Tibial nerve (tissue), 4 donors: Measurements from ENCODE around the gene EEIG2. TPM values are rescaled to one million over a fixed set of nuclear protein-coding genes. Genes with fewer than 3 reads are reported as not detected.
"Not testable (repeated sequence)": the region's sequence is repeated elsewhere in the genome, so short reads cannot be mapped to it uniquely, and the experiment has no call there.

ENCODE experiments used
- DNase-seq, 2 donors: peaks; one replicate each; pipeline ENCODE4 v3.0.0-alpha.2; 2019; ENCODE audit warnings: low spot score in 2 of 2
- H3K27ac ChIP-seq, 4 donors: fragments of 200-600 bp; sonication (generic) in 3 of 4; one replicate each; pipeline ENCODE4 v1.5.1; 2017 to 2019; ENCODE audit warnings: mild to moderate bottlenecking in 1 of 4
- H3K27me3 ChIP-seq, 2 donors: fragments of 200-600 bp; sonication (generic) in 1 of 2; one replicate each; pipeline versions ENCODE4 v1.5.1 to v1.6.0; 2017 to 2019
- H3K36me3 ChIP-seq, 3 donors: fragments of 200-600 bp; sonication (generic); one replicate each; pipeline ENCODE4 v1.5.1; 2018 to 2019
- H3K4me1 ChIP-seq, 4 donors: fragments of 200-600 bp; sonication (generic) in 3 of 4; one replicate each; pipeline ENCODE4 v1.5.1; 2017 to 2019
- H3K4me3 ChIP-seq, 4 donors: fragments of 200-600 bp; sonication (generic) in 3 of 4; one replicate each; pipeline ENCODE4 v1.5.1; 2017 to 2019; ENCODE audit warnings: mild to moderate bottlenecking in 1 of 4, moderate library complexity in 1 of 4
- H3K9me3 ChIP-seq, 4 donors: fragments of 200-600 bp; sonication (generic) in 3 of 4; one replicate each; pipeline ENCODE4 v1.5.1; 2017 to 2019
- CTCF ChIP-seq, 5 experiments: fragments of 200-600 bp in 3 of 5; fragments of 450-650 bp in 2 of 5; sonication (generic) in 3 of 5; IDR thresholded peaks; one replicate each; pipeline ENCODE4 v1.5.1; 2016 to 2019; ENCODE audit warnings: antibody characterized with exemption in 5 of 5, mild to moderate bottlenecking in 3 of 5, moderate library complexity in 2 of 5
- EP300 ChIP-seq, 2 donors: sonication (generic); formaldehyde crosslinking; IDR thresholded peaks; one replicate each; pipeline ENCODE4 v1.6.1; 2017; ENCODE audit warnings: antibody characterized with exemption in 2 of 2, mild to moderate bottlenecking in 1 of 2
- POLR2A ChIP-seq, 2 donors: fragments of 450-650 bp; IDR thresholded peaks; one replicate each; pipeline ENCODE4 v1.6.1; 2017; ENCODE audit warnings: antibody characterized with exemption in 2 of 2, mild to moderate bottlenecking in 2 of 2, moderate library complexity in 2 of 2
- WGBS, 2 donors: methylation state at CpG; one replicate each; pipeline ENCODE4 v1.1.5; 2018; 5-methylcytosine and 5-hydroxymethylcytosine counted together
- total RNA-seq, 4 donors: library from RNA; depleted of rRNA; stranded (reverse); fragments of >200 nt; gene quantifications; one replicate each; pipeline ENCODE4 v1.1.0, GENCODE V29; 2016

The EEIG2 gene
- total RNA-seq, 4 donors from 2014 or later, result 14.1 to 20.5 (median 18.1) TPM

GRCh38 chr1:108531444-108531843 is 28.5 kb upstream of the EEIG2 start:
- Histone ChIP-seq H3K4me3 (no peak overlapping the region), H3K4me1 (peaks cover 0 to 8% (median 0%) of the 10 kb centered on the region in 4 donors), H3K36me3 (no peaks in the 10 kb centered on the region), H3K9me3 (peaks cover 0 to 2% (median 0%) of the 10 kb centered on the region in 4 donors), H3K27me3 (no peaks in the 10 kb centered on the region), H3K27ac (peak overlapping the region in 1 of 4 donors; percentile 13)
- DNase-seq, result no peak
- 61 to 62% methylated on average over 4 of the region's 4 CpGs for WGBS, 2 donors
- no peak for TF ChIP-seq POLR2A (IDR thresholded peaks at IDR 0.05)
- no peak for TF ChIP-seq CTCF (IDR thresholded peaks at IDR 0.05)
- no peak for TF ChIP-seq EP300 (IDR thresholded peaks at IDR 0.05)

GRCh38 chr1:108532730-108533129 is 27.2 kb upstream of the EEIG2 start:
- Histone ChIP-seq H3K4me1 (peaks cover 0 to 8% (median 0%) of the 10 kb centered on the region in 4 donors), H3K36me3 (no peaks in the 10 kb centered on the region), H3K27ac (no peak overlapping the region), H3K9me3 (peaks cover 0 to 1% (median 0%) of the 10 kb centered on the region in 4 donors), H3K4me3 (no peak overlapping the region), H3K27me3 (no peaks in the 10 kb centered on the region)
- 64 to 68% methylated on average over 4 of the region's 4 CpGs for WGBS, 2 donors
- DNase-seq, result no peak
- TF ChIP-seq POLR2A (IDR thresholded peaks at IDR 0.05) (no peak), EP300 (IDR thresholded peaks at IDR 0.05) (no peak), CTCF (IDR thresholded peaks at IDR 0.05) (no peak)

- DNase-seq, result no peak
- WGBS, 2 donors, result 69 to 75% methylated on average over 10 of the region's 10 CpGs
- Histone ChIP-seq H3K4me1 (peaks cover 0 to 8% (median 0%) of the 10 kb centered on the region in 4 donors), H3K36me3 (no peaks in the 10 kb centered on the region), H3K4me3 (no peak overlapping the region), H3K9me3 (no peaks in the 10 kb centered on the region), H3K27ac (no peak overlapping the region), H3K27me3 (no peaks in the 10 kb centered on the region)
- TF ChIP-seq POLR2A (IDR thresholded peaks at IDR 0.05), result no peak
- no peak for TF ChIP-seq CTCF (IDR thresholded peaks at IDR 0.05)
- no peak for TF ChIP-seq EP300 (IDR thresholded peaks at IDR 0.05)
Observed at GRCh38 chr1:108533351-108534083, 26.4 kb upstream of the EEIG2 start.

GRCh38 chr1:108534759-108535158 is 25.1 kb upstream of the EEIG2 start:
- H3K27ac ChIP-seq, result no peak overlapping the region
- no peak for DNase-seq
- peaks cover 0 to 8% (median 0%) of the 10 kb centered on the region in 4 donors for H3K4me1 ChIP-seq
- H3K27me3 ChIP-seq, result no peaks in the 10 kb centered on the region
- no peaks in the 10 kb centered on the region for H3K36me3 ChIP-seq
- H3K9me3 ChIP-seq, result no peaks in the 10 kb centered on the region
- WGBS, 2 donors, result 97 to 98% methylated on average over 3 of the region's 3 CpGs
- H3K4me3 ChIP-seq, result no peak overlapping the region
- no peak for TF ChIP-seq POLR2A (IDR thresholded peaks at IDR 0.05)
- no peak for TF ChIP-seq EP300 (IDR thresholded peaks at IDR 0.05)
- no peak for TF ChIP-seq CTCF (IDR thresholded peaks at IDR 0.05)

- not testable (repeated sequence) for H3K9me3 ChIP-seq, H3K27ac ChIP-seq, H3K4me3 ChIP-seq, H3K27me3 ChIP-seq, H3K4me1 ChIP-seq, H3K36me3 ChIP-seq, DNase-seq
- WGBS, 2 donors, result 48 to 63% methylated on average over 6 of the region's 6 CpGs
Observed at GRCh38 chr1:108535315-108535897, 24.5 kb upstream of the EEIG2 start.

- H3K27ac ChIP-seq, H3K27me3 ChIP-seq, H3K4me3 ChIP-seq, DNase-seq, H3K36me3 ChIP-seq, H3K4me1 ChIP-seq, H3K9me3 ChIP-seq: not testable (repeated sequence)
- 94% methylated on average over 23 to 24 of the region's 27 CpGs for WGBS, 2 donors
Observed at GRCh38 chr1:108536021-108536420, 23.9 kb upstream of the EEIG2 start.

- 84 to 87% methylated on average over 4 of the region's 4 CpGs for WGBS, 2 donors
- not testable (repeated sequence) for H3K27ac ChIP-seq, DNase-seq, H3K4me1 ChIP-seq, H3K36me3 ChIP-seq, H3K9me3 ChIP-seq, H3K4me3 ChIP-seq, H3K27me3 ChIP-seq
Observed at GRCh38 chr1:108536791-108537190, 23.1 kb upstream of the EEIG2 start.
